Measurements from ENCODE around the gene INPP5A.

DNA sequence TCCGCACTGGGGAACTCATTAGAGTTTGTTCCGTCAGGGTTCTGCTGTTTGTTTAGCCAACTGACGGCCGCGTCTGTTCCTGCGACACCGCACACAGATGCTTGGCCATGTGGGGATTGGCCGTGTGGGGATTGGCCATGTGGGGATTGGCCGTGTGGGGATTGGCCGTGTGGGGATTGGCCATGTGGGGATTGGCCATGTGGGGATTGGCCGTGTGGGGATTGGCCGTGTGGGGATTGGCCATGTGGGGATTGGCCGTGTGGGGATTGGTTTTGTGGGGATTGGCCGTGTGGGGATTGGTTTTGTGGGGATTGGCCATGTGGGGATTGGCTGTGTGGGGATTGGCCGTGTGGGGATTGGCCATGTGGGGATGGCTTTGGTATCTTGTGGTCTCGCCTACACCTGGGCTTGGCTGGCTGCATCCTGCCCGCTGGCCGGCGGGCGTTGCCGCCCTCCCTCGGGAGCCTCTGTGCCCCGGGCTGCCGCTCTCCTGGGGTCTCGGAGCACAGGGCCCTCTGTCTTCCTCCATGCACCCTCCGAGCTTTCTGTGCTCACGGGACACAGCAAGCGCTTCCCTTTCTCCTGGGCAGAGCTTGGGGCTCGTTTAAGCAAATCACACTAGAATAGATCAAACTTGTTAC lies 185.9 kb downstream of the INPP5A start:
- TF ChIP-seq, protein P1, sequence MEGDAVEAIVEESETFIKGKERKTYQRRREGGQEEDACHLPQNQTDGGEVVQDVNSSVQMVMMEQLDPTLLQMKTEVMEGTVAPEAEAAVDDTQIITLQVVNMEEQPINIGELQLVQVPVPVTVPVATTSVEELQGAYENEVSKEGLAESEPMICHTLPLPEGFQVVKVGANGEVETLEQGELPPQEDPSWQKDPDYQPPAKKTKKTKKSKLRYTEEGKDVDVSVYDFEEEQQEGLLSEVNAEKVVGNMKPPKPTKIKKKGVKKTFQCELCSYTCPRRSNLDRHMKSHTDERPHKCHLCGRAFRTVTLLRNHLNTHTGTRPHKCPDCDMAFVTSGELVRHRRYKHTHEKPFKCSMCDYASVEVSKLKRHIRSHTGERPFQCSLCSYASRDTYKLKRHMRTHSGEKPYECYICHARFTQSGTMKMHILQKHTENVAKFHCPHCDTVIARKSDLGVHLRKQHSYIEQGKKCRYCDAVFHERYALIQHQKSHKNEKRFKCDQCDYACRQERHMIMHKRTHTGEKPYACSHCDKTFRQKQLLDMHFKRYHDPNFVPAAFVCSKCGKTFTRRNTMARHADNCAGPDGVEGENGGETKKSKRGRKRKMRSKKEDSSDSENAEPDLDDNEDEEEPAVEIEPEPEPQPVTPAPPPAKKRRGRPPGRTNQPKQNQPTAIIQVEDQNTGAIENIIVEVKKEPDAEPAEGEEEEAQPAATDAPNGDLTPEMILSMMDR (IDR thresholded peaks at IDR 0.05): no peak
- no peak for TF ChIP-seq POLR2A (IDR thresholded peaks at IDR 0.05)
